ENCODE measurements around the gene DNAJC4. TPM values are rescaled to one million over a fixed set of nuclear protein-coding genes. Genes with fewer than 3 reads are reported as not detected.

The DNAJC4 gene
- total and polyA plus RNA-seq, 9 of the 15 experiments (the other 6 are each of a cell fraction or from before 2014, with no cell fraction given) = 4.0 to 32.6 (median 19.9) TPM

DNA sequence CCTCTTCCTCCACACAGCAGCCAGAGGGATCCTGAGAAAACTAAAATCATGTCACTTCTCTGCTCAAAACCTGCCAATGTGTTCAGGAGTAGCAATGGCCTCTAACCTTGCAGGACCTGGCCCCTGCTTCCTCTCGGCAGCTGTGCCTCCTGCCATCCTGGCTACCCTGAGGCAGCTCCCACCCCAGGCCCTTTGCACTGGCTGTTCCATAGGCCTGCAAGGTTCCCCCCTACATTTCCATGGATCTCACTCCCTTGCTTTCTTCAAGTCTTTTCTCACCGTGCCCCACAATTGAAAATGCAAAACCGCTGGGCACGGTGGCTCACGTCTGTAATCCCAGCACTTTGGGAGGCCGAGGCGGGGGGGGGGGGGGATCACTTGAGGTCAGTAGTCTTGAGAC, 46.5 kb upstream of the DNAJC4 start:
- POLR2A ChIA-PET = no interaction called here
- DNase-seq (ENCODE audit: extremely low read depth in 1 of 4, low spot score in 3 of 4) = no peak
- in situ Hi-C loops (cut with MboI) (no loop called here), intact Hi-C loops (cut with micrococcal nuclease) (loop anchor here (2.0 kb wide), 1 partner anchor 47 kb away; the partner anchor contains the start of gene DNAJC4)
- FAIRE-seq = no peak
- no peak for ATAC-seq
- CTCF ChIA-PET (ENCODE audit: low intra/inter-chr PET ratio) = no interaction called here
- H2AFZ ChIP-seq (ENCODE audit: low read depth, low read length) = no peak overlapping the region
- TF ChIP-seq, protein P1, sequence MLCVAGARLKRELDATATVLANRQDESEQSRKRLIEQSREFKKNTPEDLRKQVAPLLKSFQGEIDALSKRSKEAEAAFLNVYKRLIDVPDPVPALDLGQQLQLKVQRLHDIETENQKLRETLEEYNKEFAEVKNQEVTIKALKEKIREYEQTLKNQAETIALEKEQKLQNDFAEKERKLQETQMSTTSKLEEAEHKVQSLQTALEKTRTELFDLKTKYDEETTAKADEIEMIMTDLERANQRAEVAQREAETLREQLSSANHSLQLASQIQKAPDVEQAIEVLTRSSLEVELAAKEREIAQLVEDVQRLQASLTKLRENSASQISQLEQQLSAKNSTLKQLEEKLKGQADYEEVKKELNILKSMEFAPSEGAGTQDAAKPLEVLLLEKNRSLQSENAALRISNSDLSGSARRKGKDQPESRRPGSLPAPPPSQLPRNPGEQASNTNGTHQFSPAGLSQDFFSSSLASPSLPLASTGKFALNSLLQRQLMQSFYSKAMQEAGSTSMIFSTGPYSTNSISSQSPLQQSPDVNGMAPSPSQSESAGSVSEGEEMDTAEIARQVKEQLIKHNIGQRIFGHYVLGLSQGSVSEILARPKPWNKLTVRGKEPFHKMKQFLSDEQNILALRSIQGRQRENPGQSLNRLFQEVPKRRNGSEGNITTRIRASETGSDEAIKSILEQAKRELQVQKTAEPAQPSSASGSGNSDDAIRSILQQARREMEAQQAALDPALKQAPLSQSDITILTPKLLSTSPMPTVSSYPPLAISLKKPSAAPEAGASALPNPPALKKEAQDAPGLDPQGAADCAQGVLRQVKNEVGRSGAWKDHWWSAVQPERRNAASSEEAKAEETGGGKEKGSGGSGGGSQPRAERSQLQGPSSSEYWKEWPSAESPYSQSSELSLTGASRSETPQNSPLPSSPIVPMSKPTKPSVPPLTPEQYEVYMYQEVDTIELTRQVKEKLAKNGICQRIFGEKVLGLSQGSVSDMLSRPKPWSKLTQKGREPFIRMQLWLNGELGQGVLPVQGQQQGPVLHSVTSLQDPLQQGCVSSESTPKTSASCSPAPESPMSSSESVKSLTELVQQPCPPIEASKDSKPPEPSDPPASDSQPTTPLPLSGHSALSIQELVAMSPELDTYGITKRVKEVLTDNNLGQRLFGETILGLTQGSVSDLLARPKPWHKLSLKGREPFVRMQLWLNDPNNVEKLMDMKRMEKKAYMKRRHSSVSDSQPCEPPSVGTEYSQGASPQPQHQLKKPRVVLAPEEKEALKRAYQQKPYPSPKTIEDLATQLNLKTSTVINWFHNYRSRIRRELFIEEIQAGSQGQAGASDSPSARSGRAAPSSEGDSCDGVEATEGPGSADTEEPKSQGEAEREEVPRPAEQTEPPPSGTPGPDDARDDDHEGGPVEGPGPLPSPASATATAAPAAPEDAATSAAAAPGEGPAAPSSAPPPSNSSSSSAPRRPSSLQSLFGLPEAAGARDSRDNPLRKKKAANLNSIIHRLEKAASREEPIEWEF (CRISPR knock-in tag; IDR thresholded peaks at IDR 0.05) = no peak
- TF ChIP-seq NR2C1 (IDR thresholded peaks at IDR 0.05) (0 out of 2 replicates have a peak, but pooled peaks have one; percentile 12), NR2C1 (tag; IDR thresholded peaks at IDR 0.05) (no peak), KDM1A (IDR thresholded peaks at IDR 0.05) (peak; percentile 7 to 25; a peak in 1 of 4 replicates), RBM25 (IDR thresholded peaks at IDR 0.05; ENCODE audit: low read depth, low read length, severe bottlenecking) (peak; percentile 59), BCOR (IDR thresholded peaks at IDR 0.05) (0 out of 2 replicates have a peak, but pooled peaks have one; percentile 20), NFIC (IDR thresholded peaks at IDR 0.05) (0 out of 2 replicates have a peak, but pooled peaks have one; percentile 25), RHOXF2B (CRISPR knock-in tag; conservative IDR thresholded peaks at IDR 0.05) (no peak)
- TF ChIP-seq, protein P2, sequence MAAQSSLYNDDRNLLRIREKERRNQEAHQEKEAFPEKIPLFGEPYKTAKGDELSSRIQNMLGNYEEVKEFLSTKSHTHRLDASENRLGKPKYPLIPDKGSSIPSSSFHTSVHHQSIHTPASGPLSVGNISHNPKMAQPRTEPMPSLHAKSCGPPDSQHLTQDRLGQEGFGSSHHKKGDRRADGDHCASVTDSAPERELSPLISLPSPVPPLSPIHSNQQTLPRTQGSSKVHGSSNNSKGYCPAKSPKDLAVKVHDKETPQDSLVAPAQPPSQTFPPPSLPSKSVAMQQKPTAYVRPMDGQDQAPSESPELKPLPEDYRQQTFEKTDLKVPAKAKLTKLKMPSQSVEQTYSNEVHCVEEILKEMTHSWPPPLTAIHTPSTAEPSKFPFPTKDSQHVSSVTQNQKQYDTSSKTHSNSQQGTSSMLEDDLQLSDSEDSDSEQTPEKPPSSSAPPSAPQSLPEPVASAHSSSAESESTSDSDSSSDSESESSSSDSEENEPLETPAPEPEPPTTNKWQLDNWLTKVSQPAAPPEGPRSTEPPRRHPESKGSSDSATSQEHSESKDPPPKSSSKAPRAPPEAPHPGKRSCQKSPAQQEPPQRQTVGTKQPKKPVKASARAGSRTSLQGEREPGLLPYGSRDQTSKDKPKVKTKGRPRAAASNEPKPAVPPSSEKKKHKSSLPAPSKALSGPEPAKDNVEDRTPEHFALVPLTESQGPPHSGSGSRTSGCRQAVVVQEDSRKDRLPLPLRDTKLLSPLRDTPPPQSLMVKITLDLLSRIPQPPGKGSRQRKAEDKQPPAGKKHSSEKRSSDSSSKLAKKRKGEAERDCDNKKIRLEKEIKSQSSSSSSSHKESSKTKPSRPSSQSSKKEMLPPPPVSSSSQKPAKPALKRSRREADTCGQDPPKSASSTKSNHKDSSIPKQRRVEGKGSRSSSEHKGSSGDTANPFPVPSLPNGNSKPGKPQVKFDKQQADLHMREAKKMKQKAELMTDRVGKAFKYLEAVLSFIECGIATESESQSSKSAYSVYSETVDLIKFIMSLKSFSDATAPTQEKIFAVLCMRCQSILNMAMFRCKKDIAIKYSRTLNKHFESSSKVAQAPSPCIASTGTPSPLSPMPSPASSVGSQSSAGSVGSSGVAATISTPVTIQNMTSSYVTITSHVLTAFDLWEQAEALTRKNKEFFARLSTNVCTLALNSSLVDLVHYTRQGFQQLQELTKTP (IDR thresholded peaks at IDR 0.05; ENCODE audit: low read depth in 1 of 2, partially characterized antibody in 2 of 2) = peak in 1 of 2 experiments; percentile 40
- TF ChIP-seq, protein P3, sequence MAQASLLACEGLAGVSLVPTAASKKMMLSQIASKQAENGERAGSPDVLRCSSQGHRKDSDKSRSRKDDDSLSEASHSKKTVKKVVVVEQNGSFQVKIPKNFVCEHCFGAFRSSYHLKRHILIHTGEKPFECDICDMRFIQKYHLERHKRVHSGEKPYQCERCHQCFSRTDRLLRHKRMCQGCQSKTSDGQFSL (CRISPR knock-in tag; IDR thresholded peaks at IDR 0.05) = peak; percentile 55; the same call in 1 of the 2 replicates
- TF ChIP-seq, protein P3 (tag; IDR thresholded peaks at IDR 0.05) = no peak
- BruUV-seq (replicated peaks) = no TSS peak
- H3K4me3 ChIP-seq = peak overlapping the region; percentile 70; the same call in 1 of the 2 replicates
- H3K4me2 ChIP-seq (ENCODE audit: insufficient read depth, low read length) = peak overlapping the region; percentile 97
- H3K9me1 ChIP-seq (ENCODE audit: control insufficient read depth, insufficient read depth, low read length) = no peaks in the 10 kb centered on the region
- peak overlapping the region; percentile 43; the same call in 2 of the 3 replicates for H3K27ac ChIP-seq (ENCODE audit: extremely low read depth, low read depth, low read length)
- H3K4me1 ChIP-seq (replicated peaks in 1 of 2; ENCODE audit: control insufficient read depth in 2 of 2, insufficient read depth in 2 of 2, low read length in 2 of 2) = peaks cover 26 to 55% of the 10 kb centered on the region in 2 experiments
- H3K36me3 ChIP-seq (ENCODE audit: control insufficient read depth, insufficient read depth, low read length) = peaks cover 4% of the 10 kb centered on the region
- H3K9ac ChIP-seq (ENCODE audit: insufficient read depth in 1 of 2, low read depth in 2 of 2, low read length in 2 of 2) = peak overlapping the region; percentile 42 to 99; a peak in 3 of 4 replicates
- 22% methylated on average over 4 of the region's 7 CpGs for WGBS (ENCODE audit: insufficient coverage, low coverage, missing lambda C conversion rate)
- peaks cover 32% of the 10 kb centered on the region for H3K79me2 ChIP-seq (ENCODE audit: control insufficient read depth, insufficient read depth, low read length)
- H3K27me3 ChIP-seq (ENCODE audit: control insufficient read depth in 2 of 2, insufficient read depth in 2 of 2, low read length in 2 of 2) = no peaks in the 10 kb centered on the region
- no peaks in the 10 kb centered on the region for H4K20me1 ChIP-seq (replicated peaks; ENCODE audit: control insufficient read depth, insufficient read depth, low read length)
- H3K9me3 ChIP-seq (replicated peaks; ENCODE audit: control insufficient read depth, insufficient read depth, low read depth, low read length) = no peaks in the 10 kb centered on the region
